Epithelial cell of proximal tubule (primary cell): ENCODE results near the gene PDE6B. TPM values are rescaled to one million over a fixed set of nuclear protein-coding genes. Genes with fewer than 3 reads are reported as not detected.

ENCODE experiments used
- DNase-seq: peaks from one replicate; pipeline ENCODE4 v3.0.0-alpha.2; 2011; ENCODE audit warnings: low read depth
- H3K4me3 ChIP-seq: 2 replicates; pipeline ENCODE4 v1.5.1; 2011; ENCODE audit warnings: low read depth, mild to moderate bottlenecking, low read length
- total RNA-seq: library from RNA; depleted of rRNA; stranded (reverse); fragments of >200 nt; gene quantifications from 2 replicates; pipeline ENCODE4 v1.2.3, GENCODE V29; 2015
- TF ChIP-seq, protein P1 (sequence below): conservative IDR thresholded peaks from 2 replicates; pipeline ENCODE4 v1.5.1; 2012; ENCODE audit warnings: low read depth, mild to moderate bottlenecking, low read length

The PDE6B gene
- 4.1 and 5.7 TPM in 2 replicates for total RNA-seq

- peak; percentile 51 for DNase-seq
- peak within 1 kb of the TSS; percentile 15 for H3K4me3 ChIP-seq
- TF ChIP-seq, protein P1, sequence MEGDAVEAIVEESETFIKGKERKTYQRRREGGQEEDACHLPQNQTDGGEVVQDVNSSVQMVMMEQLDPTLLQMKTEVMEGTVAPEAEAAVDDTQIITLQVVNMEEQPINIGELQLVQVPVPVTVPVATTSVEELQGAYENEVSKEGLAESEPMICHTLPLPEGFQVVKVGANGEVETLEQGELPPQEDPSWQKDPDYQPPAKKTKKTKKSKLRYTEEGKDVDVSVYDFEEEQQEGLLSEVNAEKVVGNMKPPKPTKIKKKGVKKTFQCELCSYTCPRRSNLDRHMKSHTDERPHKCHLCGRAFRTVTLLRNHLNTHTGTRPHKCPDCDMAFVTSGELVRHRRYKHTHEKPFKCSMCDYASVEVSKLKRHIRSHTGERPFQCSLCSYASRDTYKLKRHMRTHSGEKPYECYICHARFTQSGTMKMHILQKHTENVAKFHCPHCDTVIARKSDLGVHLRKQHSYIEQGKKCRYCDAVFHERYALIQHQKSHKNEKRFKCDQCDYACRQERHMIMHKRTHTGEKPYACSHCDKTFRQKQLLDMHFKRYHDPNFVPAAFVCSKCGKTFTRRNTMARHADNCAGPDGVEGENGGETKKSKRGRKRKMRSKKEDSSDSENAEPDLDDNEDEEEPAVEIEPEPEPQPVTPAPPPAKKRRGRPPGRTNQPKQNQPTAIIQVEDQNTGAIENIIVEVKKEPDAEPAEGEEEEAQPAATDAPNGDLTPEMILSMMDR = peak; percentile 10
Observed at GRCh38 chr4:624705-625590, at the start of gene PDE6B. Gene PDE6B (plus strand): TSS chr4:625573. CDS start chr4:625627, 54 bp downstream.

DNA sequence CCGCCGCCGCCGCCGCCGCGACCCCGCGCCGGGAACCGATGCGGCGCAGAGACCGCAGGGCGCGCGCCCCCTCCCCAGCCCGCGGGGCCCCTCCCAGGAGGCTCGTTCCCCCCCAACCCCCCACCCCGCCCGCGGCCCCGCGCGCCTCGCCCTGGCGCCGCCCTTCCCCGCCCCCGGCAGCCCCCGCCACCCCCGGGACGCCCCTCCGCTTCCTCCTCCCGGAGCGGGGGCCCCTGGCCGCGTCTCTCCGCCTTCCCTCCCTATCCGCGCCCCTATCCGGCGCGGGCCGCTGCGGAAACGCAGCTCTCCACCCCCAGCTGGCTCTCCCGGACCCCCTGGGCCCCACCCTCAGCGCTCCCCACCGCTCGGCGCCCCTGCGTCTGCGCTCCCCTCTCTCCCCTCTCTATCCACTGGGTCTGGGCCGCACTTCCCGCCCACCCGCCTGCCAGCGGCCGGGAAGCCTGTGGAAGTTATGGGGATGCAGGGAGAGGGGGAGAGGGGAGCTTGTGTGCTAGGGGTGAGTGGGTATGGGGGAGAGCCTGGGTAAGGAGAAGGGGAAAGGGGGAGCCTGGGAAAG, 49.0 kb upstream of the PDE6B start, which contains the start of gene TMEM271:
Gene TMEM271 (minus strand): TSS at position 51 of the 577 bp plus-strand sequence. CDS start 233 bp downstream, outside the sequence.
- no peak within 1 kb of the TSS for H3K4me3 ChIP-seq
- no peak for DNase-seq
- TF ChIP-seq, protein P1 = no peak

DNA sequence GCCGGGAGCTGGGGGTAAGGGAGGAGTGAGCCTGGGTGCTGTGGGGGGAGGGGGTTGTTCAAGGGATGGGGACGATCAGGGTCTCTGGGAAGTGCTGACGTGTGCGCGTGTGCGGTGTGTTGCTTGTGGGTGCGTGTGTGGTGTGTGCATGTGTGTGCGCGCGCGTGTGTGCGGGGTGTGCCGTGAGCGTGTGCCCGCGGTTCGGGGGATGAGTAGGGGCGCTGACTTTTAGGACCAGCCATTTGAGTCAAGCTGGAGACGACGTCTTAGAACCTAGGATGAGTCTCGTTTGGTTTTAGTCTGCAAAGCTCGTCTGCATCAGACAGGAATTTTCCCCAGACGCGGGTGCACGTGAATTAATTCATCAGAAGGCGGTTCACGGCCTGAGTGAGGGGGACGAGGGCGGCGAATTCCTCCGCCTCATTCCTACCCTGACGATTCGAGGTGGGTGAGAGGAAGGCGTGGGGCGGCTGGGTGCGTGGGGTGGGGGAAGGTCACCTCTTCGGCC, 48.3 kb upstream of the PDE6B start:
- DNase-seq = no peak
- H3K4me3 ChIP-seq = peak overlapping the region; percentile 11
- TF ChIP-seq, protein P1 = no peak

- TF ChIP-seq, protein P1 = no peak
- H3K4me3 ChIP-seq = peak overlapping the region; percentile 11
- DNase-seq = no peak
Observed at GRCh38 chr4:577499-578450, 47.6 kb upstream of the PDE6B start.

- H3K4me3 ChIP-seq = no peak overlapping the region
- TF ChIP-seq, protein P1 = no peak
- no peak for DNase-seq
Observed at GRCh38 chr4:578451-579443, 46.6 kb upstream of the PDE6B start.
